OCI-LY1 (cell line): ENCODE measurements around the gene CARD14.

Experiments used
- H2AFZ ChIP-seq: fragments of 200-600 bp; sonication (generic), shearing (Covaris generic); 2 replicates; pipeline ENCODE4 v1.6.0; 2014; ENCODE audit warnings: antibody characterized with exemption, mild to moderate bottlenecking, low read length
- H3F3A ChIP-seq: fragments of 200-600 bp; sonication (generic), shearing (Covaris generic); 2 replicates; pipeline ENCODE4 v1.6.0; 2014; ENCODE audit warnings: mild to moderate bottlenecking, antibody characterized with exemption, low read length, moderate library complexity; ENCODE audit not compliant: insufficient read depth
- H3K27ac ChIP-seq: fragments of 200-600 bp; sonication (generic); 2 replicates; pipeline ENCODE4 v1.5.1; 2014; ENCODE audit warnings: low read length, mixed run types, mild to moderate bottlenecking, low read depth; ENCODE audit not compliant: poor library complexity, severe bottlenecking
- H3K27me3 ChIP-seq: fragments of 200-600 bp; sonication (generic); 2 replicates; pipeline ENCODE4 v1.6.0; 2014; ENCODE audit warnings: antibody characterized with exemption, mild to moderate bottlenecking, low read length, moderate library complexity; ENCODE audit not compliant: insufficient read depth
- H3K36me3 ChIP-seq: fragments of 200-600 bp; sonication (generic); 2 replicates; pipeline ENCODE4 v1.6.1; 2014; ENCODE audit warnings: mild to moderate bottlenecking, antibody characterized with exemption, low read length, moderate library complexity, mixed read lengths; ENCODE audit not compliant: insufficient read depth
- H3K4me1 ChIP-seq: fragments of 200-600 bp; sonication (generic); 2 replicates; pipeline ENCODE4 v1.5.1; 2014; ENCODE audit warnings: mild to moderate bottlenecking, low read length, moderate library complexity; ENCODE audit not compliant: insufficient read depth, severe bottlenecking
- H3K4me2 ChIP-seq: fragments of 200-600 bp; sonication (generic), shearing (Covaris generic); 2 replicates; pipeline ENCODE4 v1.6.1; 2014; ENCODE audit warnings: low read length
- H3K4me3 ChIP-seq: fragments of 200-600 bp; sonication (generic); 2 replicates; pipeline ENCODE4 v1.5.1; 2014; ENCODE audit warnings: low read length, low read depth, mild to moderate bottlenecking, mixed read lengths; ENCODE audit not compliant: poor library complexity, severe bottlenecking
- H3K79me2 ChIP-seq: fragments of 200-600 bp; shearing (Covaris generic); 2 replicates; pipeline ENCODE4 v1.6.1; 2016; ENCODE audit warnings: mixed run types, low read length, mixed read lengths; ENCODE audit not compliant: insufficient read depth
- H3K9ac ChIP-seq: fragments of 200-600 bp; sonication (generic), shearing (Covaris generic); 2 replicates; pipeline ENCODE4 v1.6.1; 2014; ENCODE audit warnings: mild to moderate bottlenecking, low read length, mixed read lengths
- H3K9me2 ChIP-seq: fragments of 200-600 bp; sonication (generic), shearing (Covaris generic); 2 replicates; pipeline ENCODE4 v1.6.1; 2014; ENCODE audit warnings: low read depth, mild to moderate bottlenecking, low read length, mixed read lengths
- H3K9me3 ChIP-seq: fragments of 200-600 bp; shearing (Covaris generic); 2 replicates; pipeline ENCODE4 v1.6.1; 2014; ENCODE audit warnings: low read length, mixed read lengths
- H4K20me1 ChIP-seq: fragments of 200-600 bp; sonication (generic), shearing (Covaris generic); 2 replicates; pipeline ENCODE4 v1.6.0; 2016; ENCODE audit warnings: mild to moderate bottlenecking, low read length; ENCODE audit not compliant: insufficient read depth
- EZH2 ChIP-seq: fragments of 200-600 bp; sonication (generic), shearing (Covaris generic); IDR thresholded peaks from 2 replicates; pipeline ENCODE4 v1.8.0; 2017; ENCODE audit warnings: borderline replicate concordance, mixed run types, mild to moderate bottlenecking, antibody characterized with exemption, low read length, moderate library complexity, mixed read lengths
- TF ChIP-seq, protein P1 (sequence below): fragments of 200-600 bp; sonication (generic), shearing (Covaris generic); IDR thresholded peaks from 2 replicates; pipeline ENCODE4 v1.5.1; 2017; ENCODE audit warnings: mild to moderate bottlenecking, antibody characterized with exemption, low read length, moderate library complexity, mixed read lengths

CARD14 gene

DNA sequence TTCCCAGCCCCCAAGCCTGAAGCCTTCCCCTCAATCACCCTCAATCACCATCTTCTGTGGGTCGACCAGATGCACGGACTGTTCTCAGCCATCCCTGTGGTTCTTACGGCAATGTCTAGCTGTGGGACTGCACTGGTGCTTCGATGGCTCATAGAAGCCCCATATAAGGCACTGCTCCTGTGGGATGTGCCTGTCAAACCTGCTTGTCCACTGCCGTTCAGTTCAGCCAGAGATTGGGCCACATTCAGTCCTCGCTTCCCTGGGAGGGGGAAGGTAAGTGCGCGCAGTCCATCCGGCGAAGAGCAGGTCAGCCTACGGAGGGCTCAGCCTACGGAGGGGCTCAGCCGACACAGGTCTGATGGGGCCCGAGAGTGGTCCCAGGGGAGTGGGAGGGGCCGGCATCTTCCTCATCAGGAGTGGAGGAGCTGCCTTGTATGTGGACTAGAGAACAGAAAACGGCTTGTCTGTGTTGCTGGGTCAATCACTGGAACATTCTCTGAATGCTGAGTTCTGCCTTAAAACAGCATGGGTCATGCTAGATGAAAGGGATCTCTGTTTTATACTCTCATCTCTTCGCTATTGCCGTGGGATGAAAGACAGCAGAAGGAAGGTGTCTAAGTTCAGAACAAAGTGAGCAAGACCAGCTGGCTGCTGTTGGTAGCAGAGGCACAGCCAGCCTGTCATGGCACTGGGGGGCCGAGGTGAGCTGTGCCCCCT, at the start of gene CARD14:
TSS of gene CARD14 (plus strand) at position 247 of the 717 bp plus-strand sequence. CDS start 11,409 bp downstream, outside the sequence.
- Histone ChIP-seq H3K9ac (no peak within 1 kb of the TSS), H3K79me2 (no peaks in the 10 kb centered on the region), H3K9me2 (no peaks in the 10 kb centered on the region), H3F3A (no peaks in the 10 kb centered on the region), H3K27ac (no peak within 1 kb of the TSS), H3K4me1 (no peaks in the 10 kb centered on the region), H3K9me3 (no peaks in the 10 kb centered on the region), H2AFZ (no peak within 1 kb of the TSS), H3K4me2 (no peak within 1 kb of the TSS), H4K20me1 (no peaks in the 10 kb centered on the region), H3K36me3 (no peaks in the 10 kb centered on the region), H3K4me3 (no peak within 1 kb of the TSS), H3K27me3 (no peaks in the 10 kb centered on the region)
- TF ChIP-seq, protein P1, sequence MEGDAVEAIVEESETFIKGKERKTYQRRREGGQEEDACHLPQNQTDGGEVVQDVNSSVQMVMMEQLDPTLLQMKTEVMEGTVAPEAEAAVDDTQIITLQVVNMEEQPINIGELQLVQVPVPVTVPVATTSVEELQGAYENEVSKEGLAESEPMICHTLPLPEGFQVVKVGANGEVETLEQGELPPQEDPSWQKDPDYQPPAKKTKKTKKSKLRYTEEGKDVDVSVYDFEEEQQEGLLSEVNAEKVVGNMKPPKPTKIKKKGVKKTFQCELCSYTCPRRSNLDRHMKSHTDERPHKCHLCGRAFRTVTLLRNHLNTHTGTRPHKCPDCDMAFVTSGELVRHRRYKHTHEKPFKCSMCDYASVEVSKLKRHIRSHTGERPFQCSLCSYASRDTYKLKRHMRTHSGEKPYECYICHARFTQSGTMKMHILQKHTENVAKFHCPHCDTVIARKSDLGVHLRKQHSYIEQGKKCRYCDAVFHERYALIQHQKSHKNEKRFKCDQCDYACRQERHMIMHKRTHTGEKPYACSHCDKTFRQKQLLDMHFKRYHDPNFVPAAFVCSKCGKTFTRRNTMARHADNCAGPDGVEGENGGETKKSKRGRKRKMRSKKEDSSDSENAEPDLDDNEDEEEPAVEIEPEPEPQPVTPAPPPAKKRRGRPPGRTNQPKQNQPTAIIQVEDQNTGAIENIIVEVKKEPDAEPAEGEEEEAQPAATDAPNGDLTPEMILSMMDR, result no peak
- no peak for TF ChIP-seq EZH2

DNA sequence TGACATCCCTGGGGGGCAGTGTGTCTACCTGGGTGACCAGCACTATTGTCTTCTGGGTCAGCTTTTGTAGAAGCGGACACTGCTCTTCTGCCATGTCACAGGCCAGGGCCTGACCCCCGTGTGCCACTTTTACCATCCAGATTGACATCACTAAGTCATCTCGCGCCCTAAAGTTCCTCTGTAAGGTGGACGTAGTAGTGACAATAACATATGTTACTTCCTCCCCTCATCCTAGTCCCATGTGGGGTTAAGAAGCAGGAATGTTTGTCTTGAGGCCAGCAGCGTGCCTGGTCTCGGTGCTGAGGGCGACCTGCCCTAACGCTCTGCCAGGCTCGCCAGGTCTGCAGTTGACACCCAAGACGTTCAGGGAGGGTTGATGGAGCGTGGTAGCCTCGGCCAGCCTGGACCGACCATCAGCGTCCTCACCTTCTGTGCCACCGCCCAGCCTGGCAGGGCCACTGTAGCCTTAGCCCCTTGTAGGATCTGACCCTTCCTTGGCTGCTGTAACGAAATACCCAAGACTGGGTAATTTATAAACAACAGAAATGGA, 47.7 kb upstream of the CARD14 start:
- Histone ChIP-seq H3K4me3 (no peak overlapping the region), H3K27ac (no peak overlapping the region), H3F3A (no peaks in the 10 kb centered on the region), H3K9ac (no peak overlapping the region), H3K36me3 (no peaks in the 10 kb centered on the region), H2AFZ (no peak overlapping the region), H3K4me2 (no peak overlapping the region), H4K20me1 (no peaks in the 10 kb centered on the region), H3K79me2 (no peaks in the 10 kb centered on the region), H3K9me3 (no peaks in the 10 kb centered on the region), H3K27me3 (peaks cover 3% of the 10 kb centered on the region; the same call in 1 of the 2 replicates), H3K9me2 (no peaks in the 10 kb centered on the region), H3K4me1 (no peaks in the 10 kb centered on the region)
- TF ChIP-seq, protein P1, result no peak
- no peak for TF ChIP-seq EZH2

DNA sequence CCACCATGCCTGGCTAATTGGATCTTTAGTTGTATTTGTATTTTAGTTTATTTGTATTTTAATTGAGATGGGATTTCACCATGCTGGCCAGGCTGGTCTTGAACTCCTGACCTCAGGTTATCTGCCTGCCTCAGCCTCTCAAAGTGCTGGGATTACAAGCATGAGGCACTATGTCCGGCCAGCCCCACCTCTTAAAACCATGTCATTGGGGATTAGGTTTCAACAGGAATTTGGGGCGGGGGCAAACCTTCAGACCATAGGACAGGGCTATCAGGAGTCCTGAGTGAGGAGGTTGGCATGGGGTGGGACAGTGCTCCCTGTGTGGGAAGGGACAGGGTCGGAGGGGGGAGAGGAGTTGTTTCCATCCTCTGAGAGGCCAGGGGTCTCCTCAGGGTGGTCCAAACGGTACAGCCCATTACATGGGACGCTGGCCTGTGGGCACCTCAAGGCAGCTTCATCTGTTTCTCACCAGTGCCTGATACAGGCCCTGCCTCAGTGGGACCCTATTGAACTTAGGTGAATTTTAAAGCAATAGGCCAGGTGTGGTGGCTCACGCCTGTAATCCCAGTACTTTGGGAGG, 46.8 kb upstream of the CARD14 start:
- Histone ChIP-seq H3K79me2 (no peaks in the 10 kb centered on the region), H2AFZ (no peak overlapping the region), H3K36me3 (no peaks in the 10 kb centered on the region), H3K27me3 (peaks cover 3% of the 10 kb centered on the region; the same call in 1 of the 2 replicates), H3K9ac (no peak overlapping the region), H3K4me3 (no peak overlapping the region), H3K4me2 (no peak overlapping the region), H4K20me1 (no peaks in the 10 kb centered on the region), H3F3A (no peaks in the 10 kb centered on the region), H3K9me2 (no peaks in the 10 kb centered on the region), H3K27ac (no peak overlapping the region), H3K9me3 (no peaks in the 10 kb centered on the region), H3K4me1 (no peaks in the 10 kb centered on the region)
- TF ChIP-seq, protein P1, result no peak
- TF ChIP-seq EZH2, result no peak
